ENCODE data around the gene ME2.
A peak's percentile ranks its signal among the peaks of the same experiment; 100 is the strongest.
"Not testable (repeated sequence)": the region's sequence is repeated elsewhere in the genome, so short reads cannot be mapped to it uniquely, and the experiment has no call there.

The ME2 gene

DNA sequence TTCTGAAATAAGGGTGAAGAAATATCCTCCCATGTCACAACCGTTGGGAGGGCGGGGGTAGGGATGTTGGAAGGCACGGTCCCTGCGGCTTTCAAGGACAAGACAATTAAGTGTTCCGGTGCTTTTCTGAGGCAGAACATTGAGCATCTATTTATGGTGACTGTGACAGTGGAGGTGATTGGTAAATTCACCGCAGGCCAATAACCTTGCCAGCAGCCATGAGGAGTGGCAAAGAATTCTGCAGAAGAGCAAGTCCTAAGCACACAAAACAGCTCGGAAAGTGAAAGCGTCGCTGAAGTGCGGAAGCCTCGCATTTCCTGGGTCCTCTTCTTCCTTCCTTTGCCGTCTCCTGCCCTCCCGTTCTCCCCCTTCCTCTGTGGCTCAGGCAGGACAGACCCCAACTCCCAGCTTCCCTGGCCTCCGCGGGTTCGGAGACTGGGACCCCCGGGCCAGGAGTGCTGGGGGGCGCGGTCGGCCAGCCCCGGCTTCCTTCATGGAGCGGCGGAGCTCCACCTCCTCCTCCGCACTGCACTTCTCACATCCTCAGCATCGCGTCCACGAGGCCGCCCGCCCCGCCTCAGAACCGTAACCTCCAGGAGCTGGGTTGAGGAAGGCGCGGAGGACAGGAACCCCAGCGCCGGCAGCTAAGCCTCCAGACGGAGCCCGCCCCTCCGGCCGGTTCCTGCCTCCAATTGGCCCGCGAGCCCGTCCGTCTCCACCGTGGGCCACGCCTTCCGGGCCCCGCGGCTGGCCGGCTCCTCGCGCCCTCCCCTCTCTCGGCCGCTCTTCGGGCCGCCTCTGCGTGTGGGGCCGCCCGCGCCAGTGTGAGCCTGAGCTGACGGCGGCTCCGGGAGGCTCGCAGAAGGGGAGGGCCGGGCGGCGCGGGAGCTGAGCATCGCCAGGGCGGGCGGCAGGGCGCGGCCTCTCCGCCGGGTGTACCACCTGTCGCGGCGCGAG, at the start of gene ME2:
Gene ME2, plus strand, starts transcription at position 774 of the 957 bp plus-strand sequence. CDS start 16,703 bp downstream, outside the sequence.
- DNase-seq: peak; percentile 79 to 83

DNA sequence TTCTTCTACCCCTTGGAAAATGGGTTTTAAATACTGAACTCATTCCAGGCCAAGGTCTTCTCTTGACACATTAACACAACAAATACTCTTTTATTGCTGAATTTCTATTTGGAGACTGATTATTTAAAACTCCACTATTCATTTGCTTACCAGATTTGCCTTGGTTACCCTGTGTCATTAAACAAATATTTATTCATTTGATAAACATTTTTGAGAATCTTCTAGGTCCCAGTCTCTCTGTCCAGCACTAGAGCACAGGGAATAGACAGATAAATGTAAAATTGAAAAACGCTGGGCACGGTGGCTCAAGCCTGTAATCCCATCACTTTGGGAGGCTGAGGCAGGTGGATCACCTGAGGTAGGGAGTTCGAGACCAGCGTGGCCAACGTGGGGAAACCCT, 49.3 kb upstream of the ME2 start:
- no peak for DNase-seq

DNA sequence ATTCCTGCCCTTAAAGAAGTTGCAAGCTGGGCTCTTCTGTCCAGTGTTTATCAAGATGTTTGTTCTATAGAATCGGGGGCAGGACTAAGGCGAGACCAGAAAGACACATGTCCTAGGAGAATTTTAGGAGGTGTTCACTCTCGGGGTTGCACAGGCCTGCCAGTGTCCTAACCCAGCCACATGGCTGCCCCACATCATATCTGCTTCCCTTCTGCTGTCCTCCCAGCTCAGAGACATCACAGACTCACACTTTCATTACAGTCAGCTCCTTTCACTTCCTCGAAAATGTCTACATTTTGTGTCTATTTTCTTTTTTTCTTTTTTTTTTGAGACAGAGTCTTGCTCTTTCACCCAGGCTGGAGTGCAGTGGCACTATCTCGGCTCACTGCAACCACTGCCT, 48.4 kb upstream of the ME2 start:
- no peak for DNase-seq

DNA sequence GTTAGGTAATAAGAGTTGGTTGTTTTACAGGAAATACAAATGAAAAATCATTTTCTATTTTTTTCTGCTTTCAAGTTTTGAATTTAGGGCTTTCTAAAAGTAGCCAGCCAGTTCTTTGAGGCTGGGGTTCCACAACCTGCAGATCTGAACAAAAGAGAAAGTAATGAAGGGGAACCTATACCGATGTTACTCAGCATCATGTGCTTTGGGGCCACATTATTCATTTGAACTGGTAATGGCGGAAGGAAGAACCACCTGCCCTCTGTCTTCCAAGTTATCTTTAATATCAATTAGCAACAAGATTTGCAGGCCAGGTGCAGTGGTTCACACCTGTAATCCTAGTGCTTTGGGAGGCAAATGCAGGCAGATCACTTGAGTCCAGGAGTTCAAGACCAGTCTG, 46.2 kb upstream of the ME2 start:
- no peak for DNase-seq

DNA sequence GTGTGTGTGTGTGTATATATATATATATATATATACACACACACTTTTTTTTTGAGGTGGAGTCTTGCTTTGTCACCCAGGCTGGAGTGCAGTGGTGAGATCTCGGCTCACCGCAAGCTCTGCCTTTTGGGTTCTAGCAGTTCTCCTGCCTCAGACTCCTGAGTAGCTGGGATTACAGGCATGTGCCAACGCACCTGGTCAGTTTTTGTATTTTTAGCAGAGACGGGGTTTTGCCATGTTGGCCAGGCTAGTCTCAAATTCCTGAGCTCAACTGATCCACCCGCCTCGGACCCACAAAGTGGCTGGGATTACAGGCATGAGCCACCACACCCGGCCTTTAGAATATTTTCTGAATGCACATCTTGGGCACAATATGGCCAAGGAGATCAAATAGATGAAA, 45.4 kb upstream of the ME2 start:
- DNase-seq: not testable (repeated sequence)

DNA sequence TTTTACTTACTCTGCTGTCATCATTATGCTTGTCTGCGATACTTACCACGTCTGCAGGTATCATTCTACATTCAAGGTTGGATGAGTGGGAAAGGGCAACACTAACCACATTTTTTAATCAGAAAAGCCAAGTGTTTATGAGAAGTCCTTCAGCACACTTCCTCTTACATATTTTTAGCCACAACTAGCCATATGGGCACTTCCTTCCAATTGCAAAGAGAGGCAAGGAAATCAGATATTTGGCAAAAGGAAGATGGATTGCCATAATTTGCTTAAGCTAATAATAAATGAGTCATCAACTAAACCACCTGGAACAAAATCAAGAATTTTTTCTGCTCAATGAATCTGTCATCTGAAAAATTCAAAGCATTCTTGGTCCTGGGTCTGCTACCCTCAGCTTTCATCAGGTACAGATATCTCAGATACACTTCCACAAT, 42.4 kb upstream of the ME2 start:
- DNase-seq: peak in 1 of 2 experiments; percentile 1

DNA sequence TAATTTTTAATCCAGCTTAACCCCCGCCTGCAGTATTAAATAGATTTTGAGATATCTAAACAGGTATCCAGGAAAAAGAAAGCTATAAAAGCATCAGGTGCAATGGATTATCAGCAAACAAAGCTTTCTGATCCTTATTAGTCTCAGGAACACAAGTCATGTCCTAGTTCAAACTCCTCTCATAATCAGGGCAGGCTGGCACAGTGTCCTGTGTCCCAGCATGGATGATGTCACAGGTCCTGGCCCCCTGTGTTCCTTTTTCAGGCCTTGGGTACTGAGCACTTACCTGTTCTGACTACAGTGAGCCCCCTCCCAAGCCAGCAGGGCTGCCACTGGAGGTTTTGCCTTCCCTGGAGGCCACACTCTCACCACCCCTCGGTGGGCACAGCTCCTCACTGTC, 39.6 kb upstream of the ME2 start:
- DNase-seq: no peak

DNA sequence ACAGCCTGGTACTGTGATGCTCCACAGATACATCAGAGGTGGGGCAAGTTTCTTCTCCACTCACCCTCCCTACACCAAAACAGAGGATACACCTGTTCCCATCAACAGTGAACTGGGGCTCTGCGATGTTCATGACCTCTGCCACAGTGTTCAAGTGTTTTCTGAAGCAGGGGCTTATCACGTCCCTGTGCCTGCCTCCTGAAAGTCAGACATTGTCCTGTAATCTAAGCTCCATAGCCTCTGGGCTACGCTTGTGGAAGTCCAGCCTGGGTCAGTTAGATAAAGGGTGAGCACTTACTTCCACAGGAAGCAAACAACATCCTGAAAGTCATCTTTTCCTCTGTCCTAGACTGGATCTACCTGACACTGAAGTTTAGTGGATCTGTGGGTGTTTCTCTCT, 38.9 kb upstream of the ME2 start:
- no peak for DNase-seq

DNA sequence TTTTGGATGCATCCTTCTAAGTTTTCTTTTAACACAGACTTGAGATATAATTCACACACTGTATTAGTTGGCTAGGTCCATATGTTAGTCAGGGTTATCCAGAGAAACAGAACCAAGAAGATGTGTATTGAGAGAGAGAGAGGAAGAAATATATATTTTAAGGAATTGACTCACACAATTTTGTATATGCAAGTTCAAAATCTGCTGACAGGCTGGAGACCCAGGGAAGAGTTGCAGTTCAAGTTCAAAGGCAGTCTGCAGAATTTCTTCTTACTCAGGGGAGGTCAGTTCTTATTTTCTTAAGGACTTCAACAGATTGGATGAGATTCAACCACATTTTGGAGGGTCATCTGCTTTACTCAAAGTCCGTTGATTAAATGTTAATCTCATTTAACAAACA, 36.1 kb upstream of the ME2 start:
- no peak for DNase-seq

DNA sequence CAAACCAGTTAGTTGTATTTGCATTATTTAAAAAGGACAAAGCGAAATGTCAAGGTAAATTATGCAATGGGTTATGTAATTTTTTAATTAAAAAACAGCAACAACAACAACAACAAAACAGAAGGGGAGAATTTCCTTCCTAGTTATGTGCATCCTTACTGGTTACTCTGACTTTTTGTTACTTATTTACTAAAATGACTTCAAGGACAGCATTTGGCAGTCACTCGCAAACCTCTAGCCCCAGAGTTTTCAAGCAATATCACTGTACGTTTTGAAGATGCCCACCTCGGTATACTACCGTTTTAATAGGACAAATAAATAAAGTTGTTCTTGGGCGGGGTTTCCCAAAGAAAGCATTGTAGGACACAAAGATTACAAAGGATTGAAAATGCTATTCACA, 34.4 kb upstream of the ME2 start:
- no peak for DNase-seq

DNA sequence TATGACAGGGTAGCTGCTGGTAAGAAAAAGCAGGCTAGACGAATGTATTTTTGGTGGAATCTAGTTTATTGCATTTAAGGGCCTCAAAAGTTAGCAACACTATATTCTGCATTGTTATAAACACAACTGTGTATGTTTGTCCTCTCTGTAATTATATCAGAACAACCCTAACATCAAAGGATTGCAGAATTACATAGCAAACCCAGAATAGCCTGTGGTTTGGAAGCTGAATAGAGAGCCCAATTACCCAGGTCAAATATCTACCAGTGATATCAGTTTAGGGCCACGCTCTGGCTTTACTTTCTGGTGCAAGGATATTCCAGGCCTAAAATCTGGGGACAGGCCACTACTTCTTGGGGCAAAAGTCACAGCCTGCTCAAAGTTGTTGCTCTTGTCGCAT, 34.0 kb upstream of the ME2 start:
- DNase-seq: no peak

DNA sequence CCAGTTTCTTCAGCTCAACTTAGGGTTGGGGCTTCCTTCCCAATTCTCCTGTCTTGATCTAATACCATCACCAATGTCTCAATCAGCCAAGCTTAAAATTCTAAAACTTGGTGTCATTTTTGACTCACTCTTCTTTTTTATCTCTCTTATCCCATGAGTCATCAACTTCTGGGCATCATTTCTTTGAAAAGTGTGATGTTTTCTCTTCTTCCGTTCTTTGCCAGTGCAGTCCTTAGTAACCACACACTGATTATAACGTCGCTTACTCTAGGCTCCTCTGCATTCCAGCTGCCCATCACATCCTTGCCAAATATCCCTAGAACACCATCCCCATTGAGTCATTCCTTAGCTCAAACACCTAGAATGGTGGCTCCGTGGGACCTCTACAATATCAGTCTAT, 31.7 kb upstream of the ME2 start:
- no peak for DNase-seq

DNA sequence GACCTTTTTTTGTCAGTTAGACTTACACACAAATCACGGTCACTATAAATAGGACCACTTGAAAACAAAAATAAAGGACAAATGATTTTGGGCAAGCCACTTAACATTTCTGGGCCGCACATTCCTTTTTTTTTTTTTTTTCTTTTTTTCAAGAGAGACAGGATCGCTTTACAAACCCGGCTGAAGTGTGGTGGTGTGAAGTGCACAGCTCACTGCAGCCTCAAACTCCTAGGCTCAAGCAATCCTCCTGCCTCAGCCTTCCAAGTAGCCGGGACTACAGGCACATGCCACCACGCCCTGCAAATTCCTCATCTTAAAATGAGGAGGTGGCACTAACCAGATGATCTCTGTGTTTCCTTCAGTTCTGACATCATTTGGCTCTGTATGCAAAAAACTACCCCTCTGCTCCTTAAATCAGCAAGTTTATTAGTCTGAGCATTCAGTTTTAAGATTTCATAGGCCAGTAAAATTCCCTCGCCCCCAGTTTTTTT, 30.8 kb upstream of the ME2 start:
- no peak for DNase-seq

DNA sequence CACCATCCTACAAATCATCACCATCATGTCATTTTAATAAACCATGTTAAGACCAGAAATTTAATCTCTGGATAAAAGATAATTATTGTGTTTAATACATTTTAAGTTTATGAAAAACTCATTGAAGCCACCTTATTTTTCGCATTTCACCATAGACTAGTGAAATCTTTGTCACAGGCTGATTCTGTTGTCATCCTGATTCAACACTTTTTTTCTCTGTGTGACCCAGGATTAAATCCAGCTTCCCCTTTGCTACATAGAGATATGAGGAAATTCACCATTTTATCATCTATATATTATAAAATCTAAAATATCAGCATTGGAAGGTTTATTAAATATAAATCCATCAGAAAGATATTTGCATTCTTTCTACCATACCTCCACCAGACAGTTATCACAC, 29.9 kb upstream of the ME2 start:
- DNase-seq: no peak

DNA sequence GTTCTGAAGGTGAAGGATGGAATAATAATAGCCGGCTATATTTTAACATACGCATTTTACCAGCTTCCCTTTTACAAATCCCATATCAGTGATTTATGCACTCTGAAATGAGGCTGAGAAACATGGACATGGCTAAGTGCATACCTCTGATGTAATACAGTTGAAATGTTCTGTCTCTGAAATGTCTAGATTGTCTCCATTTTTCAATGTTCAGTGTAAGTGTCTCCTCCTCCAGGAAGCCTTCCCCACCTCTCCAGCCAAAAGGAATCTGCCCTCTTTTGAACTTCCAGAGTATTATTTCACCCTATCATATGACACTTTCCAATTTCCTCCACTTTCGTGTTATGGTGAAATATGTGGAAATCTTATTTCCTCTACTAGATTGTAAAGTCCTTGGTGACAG, 29.5 kb upstream of the ME2 start:
- DNase-seq: no peak

DNA sequence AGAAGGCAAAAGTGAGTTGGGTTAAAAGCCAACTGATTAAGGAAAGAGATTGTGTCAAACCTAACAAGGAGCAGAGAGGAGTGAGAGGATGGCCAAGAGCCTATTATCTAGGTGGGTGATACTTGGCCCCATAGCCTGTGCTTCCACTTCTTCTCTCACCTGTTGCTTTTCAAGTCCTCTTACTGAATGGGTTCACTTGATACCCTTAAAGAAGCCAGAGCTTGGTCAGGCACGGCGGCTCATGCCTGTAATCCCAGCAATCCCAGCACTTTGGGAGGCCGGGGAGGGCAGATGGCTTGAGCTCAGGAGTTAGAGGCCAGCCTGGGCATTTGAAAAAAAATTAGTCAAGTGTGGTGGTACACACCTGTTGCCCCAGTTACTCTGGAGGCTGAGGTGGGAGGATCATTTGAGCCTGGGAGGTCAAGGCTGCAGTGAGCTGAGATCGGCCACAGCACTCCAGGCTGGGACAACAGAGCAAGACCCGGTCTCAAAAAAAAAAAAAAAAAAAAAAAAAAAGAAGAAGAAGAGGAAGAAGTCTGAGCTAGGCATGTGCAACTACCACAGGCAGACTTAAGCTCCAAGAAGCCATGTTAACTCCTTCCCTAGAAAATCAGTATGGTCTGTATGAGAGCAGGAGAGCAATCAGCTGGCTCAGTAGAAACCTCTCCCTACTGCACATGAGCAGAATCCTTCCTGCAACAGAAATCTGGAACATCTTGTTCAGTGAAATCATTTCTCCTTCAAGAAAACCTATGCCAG, 28.4 kb upstream of the ME2 start:
- no peak for DNase-seq

DNA sequence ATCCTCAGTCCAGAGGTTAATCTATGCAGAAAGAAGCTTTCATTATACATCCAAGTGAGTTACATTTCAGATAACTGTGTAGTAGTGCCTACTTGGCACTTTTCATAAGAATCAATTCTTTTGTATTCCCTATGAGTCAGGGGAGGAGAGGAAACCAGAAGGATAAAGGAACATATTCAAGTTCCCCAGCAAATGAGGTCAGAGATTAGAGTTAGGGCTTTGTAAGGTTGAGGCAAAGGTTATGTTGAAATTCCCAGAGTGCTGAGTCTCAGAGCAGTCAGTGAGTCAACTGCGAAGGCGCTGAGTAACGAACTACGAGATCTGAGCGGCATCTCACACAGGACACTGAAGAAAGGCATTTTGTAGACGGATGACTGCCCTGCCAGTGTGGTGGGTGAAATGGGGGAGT, 25.1 kb upstream of the ME2 start:
- DNase-seq: no peak

DNA sequence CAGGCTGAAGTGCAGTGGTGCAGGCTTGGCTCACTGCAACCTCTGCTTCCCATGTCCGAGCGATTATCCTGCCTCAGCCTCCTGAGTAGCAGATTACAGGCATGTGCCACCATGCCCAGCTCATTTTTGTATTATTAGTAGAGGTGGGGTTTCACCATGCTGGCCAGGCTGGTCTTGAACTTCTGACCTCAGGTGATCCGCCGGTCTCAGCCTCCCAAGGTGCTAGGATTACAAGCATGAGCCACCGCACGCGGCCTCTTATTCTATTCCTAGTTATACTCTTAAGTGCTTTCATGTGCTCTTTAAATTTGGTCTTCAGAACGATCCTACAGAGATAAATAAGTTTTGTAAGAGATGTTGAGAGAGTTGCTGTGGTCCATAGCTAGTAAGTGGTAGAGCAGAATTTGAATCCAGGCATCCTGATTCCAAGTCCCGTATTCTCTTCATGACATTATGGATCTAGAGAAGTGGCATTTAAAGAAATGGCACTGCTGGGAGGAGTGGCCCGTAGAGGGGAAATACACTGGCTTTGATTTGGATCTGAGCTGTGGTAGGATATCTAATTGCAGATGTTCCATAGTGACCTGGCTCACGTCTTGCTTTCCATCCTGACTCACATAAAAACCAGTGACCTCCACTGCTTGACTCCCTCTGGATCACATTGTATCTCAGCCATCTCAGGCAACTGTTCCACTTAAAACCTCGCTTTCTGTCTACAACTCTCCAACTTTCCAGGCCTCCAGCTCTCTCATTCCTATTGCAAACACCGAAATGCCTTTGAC, 22.8 kb upstream of the ME2 start:
- no peak for DNase-seq

DNA sequence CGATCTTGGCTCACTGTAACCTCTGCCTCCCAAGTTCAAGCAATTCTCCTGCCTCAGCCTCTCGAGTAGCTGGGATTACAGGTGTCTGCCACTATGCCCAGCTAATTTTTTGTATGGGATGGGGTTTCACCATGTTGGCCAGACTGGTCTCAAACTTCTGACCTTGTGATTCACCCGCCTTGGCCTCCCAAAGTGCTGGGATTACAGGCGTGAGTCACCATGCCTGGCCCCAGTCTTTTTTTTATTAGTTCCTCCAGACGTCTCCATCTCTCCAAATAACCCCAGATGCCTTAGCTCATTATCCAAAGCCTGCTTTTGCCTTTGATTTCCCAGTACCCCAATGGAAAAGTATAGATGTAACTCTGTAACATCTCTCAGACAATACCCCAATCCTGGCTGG, 21.8 kb upstream of the ME2 start:
- not testable (repeated sequence) for DNase-seq

DNA sequence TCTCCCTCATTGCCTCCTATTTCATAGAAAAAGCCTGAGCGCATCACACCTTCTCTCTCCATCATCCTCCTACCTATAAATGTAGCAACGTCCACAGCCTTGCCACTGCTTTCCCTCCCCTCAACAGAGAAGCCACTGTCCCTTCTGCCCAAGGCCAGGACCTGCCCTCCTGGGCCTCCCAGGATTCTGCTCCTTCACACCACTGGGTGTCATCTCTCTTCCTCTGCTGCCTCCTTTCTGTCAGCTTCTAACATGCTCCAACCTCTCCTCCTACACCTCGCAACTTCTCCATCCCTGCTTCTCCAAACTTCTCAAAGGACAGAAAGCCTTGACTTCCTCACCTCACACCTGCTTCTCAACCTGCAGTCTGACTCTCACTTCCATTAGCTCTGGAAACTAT, 21.2 kb upstream of the ME2 start:
- DNase-seq: no peak

DNA sequence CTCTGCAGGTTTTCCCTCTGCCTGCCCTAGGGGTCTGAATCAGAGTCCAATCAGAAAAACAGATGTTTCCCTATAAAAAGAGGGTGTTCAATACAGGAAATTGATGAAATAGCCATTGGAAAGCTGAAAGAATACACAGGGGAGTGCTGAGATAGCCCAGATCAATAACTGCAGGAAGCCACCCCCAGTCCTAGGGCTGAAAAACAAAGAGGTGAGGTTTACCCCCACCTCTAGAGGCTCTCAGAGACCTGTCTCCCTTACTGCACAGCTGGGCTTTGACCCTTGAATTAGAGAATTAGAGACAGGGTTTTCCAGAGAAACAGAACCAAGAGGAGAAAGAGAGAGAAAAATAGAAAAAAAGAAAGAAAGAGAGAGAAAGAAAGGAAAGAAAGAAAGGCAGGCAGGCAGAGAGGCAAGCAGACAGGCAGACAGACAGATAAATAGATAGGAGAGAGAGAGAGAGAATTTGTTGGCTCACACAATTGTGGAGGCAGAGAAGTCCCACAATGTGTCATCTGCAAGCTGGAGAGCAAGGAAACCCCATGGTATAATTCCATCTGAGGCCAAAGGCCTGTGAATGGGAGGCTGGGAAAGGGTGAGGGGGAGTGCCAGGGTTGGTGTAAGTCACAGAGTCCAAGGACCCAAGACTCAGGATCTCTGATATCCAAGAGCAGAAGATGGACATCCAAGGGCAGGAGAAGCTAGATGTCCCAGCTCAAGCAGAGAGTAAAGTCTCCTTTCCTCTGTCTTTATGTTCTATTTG, 18.9 kb upstream of the ME2 start:
- DNase-seq: no peak

DNA sequence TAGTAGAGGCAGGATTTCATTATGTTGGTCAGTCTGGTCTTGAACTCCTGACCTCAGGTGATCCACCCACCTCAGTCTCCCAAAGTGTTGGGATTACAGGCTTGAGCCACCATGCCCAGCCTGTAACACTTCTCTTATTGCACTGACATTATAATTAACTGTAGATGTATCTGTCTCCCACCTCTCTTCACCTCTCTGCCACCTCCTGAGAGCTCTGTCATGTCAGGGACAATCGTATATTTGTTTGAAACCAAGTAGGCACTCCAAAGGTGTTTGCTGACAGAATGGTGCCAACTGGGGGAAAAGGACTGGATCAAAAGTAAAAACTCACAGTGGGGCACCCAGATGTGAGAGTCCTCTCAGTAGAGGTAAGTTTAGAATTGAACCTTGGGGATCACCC, 17.3 kb upstream of the ME2 start:
- no peak for DNase-seq

Measured in SW 1271 (cell line).